Kidney glomerular epithelial cell (primary cell): Measurements from ENCODE around the gene FLRT2.

Source experiments
- DNase-seq: peaks from one replicate; lab custom pipeline; 2025; lab: John Stamatoyannopoulos, UW

FLRT2 gene

GRCh38 chr14:85529803-85530574, at the start of gene FLRT2:
FLRT2 (plus strand) TSS chr14:85530144; CDS start chr14:85621515, 91,371 bp downstream.
- peak; percentile 14 for DNase-seq

GRCh38 chr14:85481471-85481870, 48.5 kb upstream of the FLRT2 start:
- no peak for DNase-seq

GRCh38 chr14:85482552-85482951, 47.4 kb upstream of the FLRT2 start:
- no peak for DNase-seq

DNA sequence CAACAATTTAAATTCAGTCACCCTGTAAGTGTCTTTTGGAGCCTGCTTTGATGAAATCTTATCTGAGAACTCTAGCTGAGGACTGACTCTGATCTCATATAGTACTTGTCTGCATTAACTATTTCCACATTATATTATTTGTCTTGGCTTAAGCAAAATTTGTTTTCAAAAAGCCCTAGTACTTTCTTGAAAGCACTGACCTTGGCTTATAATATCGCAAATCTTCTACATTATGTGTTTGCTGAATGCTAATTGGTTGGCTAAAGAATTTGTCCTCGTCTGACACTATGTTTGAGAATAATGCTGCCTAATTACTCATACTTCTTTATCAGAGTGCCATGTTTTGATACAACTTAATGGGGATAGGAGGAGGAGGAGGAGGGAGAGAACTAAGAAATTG, 46.9 kb upstream of the FLRT2 start:
- no peak for DNase-seq

- DNase-seq: no peak
Observed at GRCh38 chr14:85483652-85484051, 46.3 kb upstream of the FLRT2 start.

- DNase-seq: no peak
Observed at GRCh38 chr14:85487215-85487614, 42.7 kb upstream of the FLRT2 start.

GRCh38 chr14:85501751-85502150, 28.2 kb upstream of the FLRT2 start:
- no peak for DNase-seq

DNA sequence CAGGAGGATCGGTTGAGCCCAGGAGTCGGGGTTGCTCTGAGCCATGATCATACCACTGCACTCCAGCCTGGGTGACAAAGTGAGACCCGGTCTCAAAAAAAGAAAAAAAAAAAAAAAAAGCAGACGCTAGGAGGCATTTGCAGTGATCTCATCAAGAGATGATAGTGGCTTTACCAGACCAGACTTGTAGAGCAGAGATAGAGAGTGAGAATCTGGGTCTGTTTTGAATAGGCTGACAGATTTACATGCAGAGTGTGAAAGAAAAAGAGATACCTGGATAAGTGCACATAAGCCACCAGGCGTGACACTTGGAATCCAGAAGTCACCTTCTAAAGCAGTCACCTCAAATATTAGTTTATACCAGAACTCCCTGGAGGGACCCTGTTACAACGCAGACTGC, 21.1 kb upstream of the FLRT2 start:
- no peak for DNase-seq

- no peak for DNase-seq
Observed at GRCh38 chr14:85512451-85512850, 17.5 kb upstream of the FLRT2 start.

DNA sequence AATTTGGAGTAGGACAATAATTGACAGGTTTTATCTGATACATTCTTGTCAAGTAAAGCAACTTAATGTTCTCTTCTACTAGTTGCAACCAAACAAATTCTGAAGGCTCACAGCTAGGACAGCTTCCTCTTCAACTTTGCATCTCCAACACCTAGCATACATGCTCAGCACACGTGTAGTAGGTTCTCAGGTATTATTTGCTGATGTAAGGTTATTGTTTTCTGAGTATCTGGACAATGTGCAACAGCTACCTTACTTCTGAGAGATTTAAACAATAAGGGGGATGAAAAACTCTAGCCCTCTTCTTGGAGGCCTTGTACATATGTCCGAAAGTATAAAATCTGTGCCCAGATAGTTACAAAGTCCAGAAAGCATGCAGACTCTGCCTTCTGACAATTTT, 15.5 kb upstream of the FLRT2 start:
- no peak for DNase-seq

GRCh38 chr14:85516239-85517113, 13.5 kb upstream of the FLRT2 start:
- DNase-seq: peak; percentile 8

GRCh38 chr14:85517114-85517688, 12.7 kb upstream of the FLRT2 start:
- no peak for DNase-seq

- no peak for DNase-seq
Observed at GRCh38 chr14:85519661-85520305, 10.2 kb upstream of the FLRT2 start.

DNA sequence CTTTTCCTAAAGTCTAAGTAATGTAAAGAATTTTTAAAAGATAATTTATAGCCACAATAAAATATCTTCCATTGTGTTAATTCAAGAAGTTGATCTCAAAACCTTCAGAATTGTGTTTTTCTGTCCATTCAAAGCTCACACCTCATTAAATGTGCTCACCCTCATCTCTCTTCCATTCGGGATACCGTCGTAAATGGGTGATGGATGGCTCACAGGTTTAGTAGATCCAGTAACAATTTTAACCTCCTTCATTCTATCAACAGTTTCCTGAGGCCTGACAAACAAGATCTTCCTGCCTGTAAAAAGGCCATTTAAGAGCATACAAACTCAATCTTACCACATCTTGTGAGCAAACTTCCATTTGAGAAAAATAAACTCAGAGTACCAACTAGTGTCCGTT, 9.4 kb upstream of the FLRT2 start:
- no peak for DNase-seq

GRCh38 chr14:85523624-85524023, 6.3 kb upstream of the FLRT2 start:
- no peak for DNase-seq

DNA sequence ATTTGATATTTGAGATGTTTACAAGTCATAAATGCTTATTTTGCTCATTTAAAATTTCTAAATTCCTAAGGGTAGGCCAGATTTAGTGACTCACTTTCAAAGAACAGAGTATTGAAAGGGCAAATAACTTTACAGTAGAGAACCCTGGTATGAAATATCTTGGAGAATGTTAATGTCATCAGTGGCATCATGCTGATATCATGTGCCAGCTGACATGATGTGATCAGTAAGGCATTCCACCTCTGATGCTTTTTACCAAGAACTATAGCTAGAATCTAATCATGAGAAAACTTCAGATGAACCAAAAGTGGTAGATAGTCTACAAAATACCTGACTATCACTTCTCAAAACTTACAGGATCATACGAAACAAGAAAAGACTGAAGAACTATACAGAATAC, 2.9 kb upstream of the FLRT2 start:
- DNase-seq: peak; percentile 50

GRCh38 chr14:85527445-85528035, 2.4 kb upstream of the FLRT2 start:
- no peak for DNase-seq

- DNase-seq: peak; percentile 75
Observed at GRCh38 chr14:85528080-85528896, 1.7 kb upstream of the FLRT2 start.

GRCh38 chr14:85528897-85529631, 880 bp upstream of the FLRT2 start:
- peak; percentile 47 for DNase-seq

GRCh38 chr14:85530626-85531025, 682 bp downstream of the FLRT2 start:
- DNase-seq: no peak
